Measurements from ENCODE around the gene GC.

Gene GC

GRCh38 chr4:71692963-71693362 lies 90.9 kb downstream of the GC start:
- Histone ChIP-seq H3K36me3 (ENCODE audit: control insufficient read depth, low read length) (no peaks in the 10 kb centered on the region), H3K27ac (ENCODE audit: low read depth, low read length) (no peak overlapping the region), H3K9me2 (replicated peaks; ENCODE audit: control insufficient read depth, low read length) (no peaks in the 10 kb centered on the region), H3K79me2 (ENCODE audit: control insufficient read depth, low read length) (no peaks in the 10 kb centered on the region), H3K4me1 (ENCODE audit: control insufficient read depth, low read length) (no peaks in the 10 kb centered on the region), H3K4me2 (ENCODE audit: low read length) (no peak overlapping the region), H4K20me1 (ENCODE audit: control insufficient read depth, insufficient read depth, low read depth, low read length) (no peaks in the 10 kb centered on the region), H3K9me3 (ENCODE audit: control insufficient read depth, insufficient read depth, low read length) (no peaks in the 10 kb centered on the region), H3K4me3 (ENCODE audit: low read length) (no peak overlapping the region), H3K27me3 (ENCODE audit: control insufficient read depth, low read length) (no peaks in the 10 kb centered on the region; the same call in 1 of the 2 replicates), H3F3A (ENCODE audit: control insufficient read depth, insufficient read depth) (no peaks in the 10 kb centered on the region)
- TF ChIP-seq EZH2phosphoT487 (IDR thresholded peaks at IDR 0.05; ENCODE audit: borderline replicate concordance, low read length) (no peak), CTCF (IDR thresholded peaks at IDR 0.05; ENCODE audit: low read depth, low read length, poor library complexity, severe bottlenecking) (no peak)

- no peak overlapping the region for H3K27ac ChIP-seq (ENCODE audit: low read depth, low read length)
- H3K27me3 ChIP-seq (ENCODE audit: control insufficient read depth, low read length) = no peaks in the 10 kb centered on the region; the same call in 1 of the 2 replicates
- no peaks in the 10 kb centered on the region for H3K36me3 ChIP-seq (ENCODE audit: control insufficient read depth, low read length)
- no peaks in the 10 kb centered on the region for H4K20me1 ChIP-seq (ENCODE audit: control insufficient read depth, insufficient read depth, low read depth, low read length)
- H3K9me2 ChIP-seq (replicated peaks; ENCODE audit: control insufficient read depth, low read length) = no peaks in the 10 kb centered on the region
- no peak overlapping the region for H3K4me3 ChIP-seq (ENCODE audit: low read length)
- no peaks in the 10 kb centered on the region for H3F3A ChIP-seq (ENCODE audit: control insufficient read depth, insufficient read depth)
- H3K4me1 ChIP-seq (ENCODE audit: control insufficient read depth, low read length) = no peaks in the 10 kb centered on the region
- no peaks in the 10 kb centered on the region for H3K9me3 ChIP-seq (ENCODE audit: control insufficient read depth, insufficient read depth, low read length)
- H3K79me2 ChIP-seq (ENCODE audit: control insufficient read depth, low read length) = no peaks in the 10 kb centered on the region
- H3K4me2 ChIP-seq (ENCODE audit: low read length) = no peak overlapping the region
- no peak for TF ChIP-seq EZH2phosphoT487 (IDR thresholded peaks at IDR 0.05; ENCODE audit: borderline replicate concordance, low read length)
- no peak for TF ChIP-seq CTCF (IDR thresholded peaks at IDR 0.05; ENCODE audit: low read depth, low read length, poor library complexity, severe bottlenecking)
Observed at GRCh38 chr4:71692198-71692597, 91.7 kb downstream of the GC start.

All from DOHH2 (cell line).